Fibroblast of peridontal ligament (primary cell): ENCODE measurements around the gene ZNF581.

Source experiments
- DNase-seq: peaks from one replicate; pipeline ENCODE4 v3.0.0-alpha.2; 2010; ENCODE audit errors: extremely low read depth

The ZNF581 gene

DNA sequence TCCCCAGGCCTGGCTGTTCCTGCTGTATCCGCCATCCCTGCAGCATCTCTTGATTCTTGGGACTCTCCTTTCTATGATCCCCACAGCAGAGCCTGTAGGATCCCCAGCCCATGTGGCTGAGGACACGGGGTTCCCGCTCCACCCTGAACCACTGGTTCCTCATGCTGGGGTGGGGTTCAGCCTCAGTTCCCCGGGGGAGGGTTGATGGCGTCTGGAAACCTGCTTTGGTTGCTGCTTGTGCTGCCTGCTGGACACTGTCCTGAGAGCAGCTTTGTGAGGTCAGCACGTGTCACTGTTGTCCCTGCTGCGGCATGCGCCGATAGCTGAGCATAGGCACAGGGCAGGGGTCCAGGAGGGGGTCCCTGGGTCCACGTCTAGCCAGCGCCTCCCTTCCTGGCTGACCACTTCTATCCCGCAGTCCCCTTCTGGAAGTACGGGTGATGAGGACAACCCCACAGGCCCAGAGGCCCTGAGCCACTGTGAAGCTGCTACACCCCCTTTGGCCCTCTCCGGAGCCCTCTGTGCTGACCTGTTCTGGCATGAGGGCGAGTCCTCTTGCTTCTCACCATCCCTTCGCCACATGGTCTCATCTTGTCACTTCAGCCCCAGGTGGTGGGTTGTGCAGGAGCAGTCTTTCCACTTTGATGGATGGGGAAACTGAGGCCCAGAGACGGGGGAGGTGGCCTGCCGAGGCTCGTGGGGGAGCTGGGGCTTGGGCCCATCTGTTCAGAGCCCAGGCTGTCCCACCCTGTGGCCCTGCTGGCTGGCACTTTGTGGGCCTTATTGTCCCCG is 37.1 kb downstream of the ZNF581 start:
- DNase-seq = no peak

DNA sequence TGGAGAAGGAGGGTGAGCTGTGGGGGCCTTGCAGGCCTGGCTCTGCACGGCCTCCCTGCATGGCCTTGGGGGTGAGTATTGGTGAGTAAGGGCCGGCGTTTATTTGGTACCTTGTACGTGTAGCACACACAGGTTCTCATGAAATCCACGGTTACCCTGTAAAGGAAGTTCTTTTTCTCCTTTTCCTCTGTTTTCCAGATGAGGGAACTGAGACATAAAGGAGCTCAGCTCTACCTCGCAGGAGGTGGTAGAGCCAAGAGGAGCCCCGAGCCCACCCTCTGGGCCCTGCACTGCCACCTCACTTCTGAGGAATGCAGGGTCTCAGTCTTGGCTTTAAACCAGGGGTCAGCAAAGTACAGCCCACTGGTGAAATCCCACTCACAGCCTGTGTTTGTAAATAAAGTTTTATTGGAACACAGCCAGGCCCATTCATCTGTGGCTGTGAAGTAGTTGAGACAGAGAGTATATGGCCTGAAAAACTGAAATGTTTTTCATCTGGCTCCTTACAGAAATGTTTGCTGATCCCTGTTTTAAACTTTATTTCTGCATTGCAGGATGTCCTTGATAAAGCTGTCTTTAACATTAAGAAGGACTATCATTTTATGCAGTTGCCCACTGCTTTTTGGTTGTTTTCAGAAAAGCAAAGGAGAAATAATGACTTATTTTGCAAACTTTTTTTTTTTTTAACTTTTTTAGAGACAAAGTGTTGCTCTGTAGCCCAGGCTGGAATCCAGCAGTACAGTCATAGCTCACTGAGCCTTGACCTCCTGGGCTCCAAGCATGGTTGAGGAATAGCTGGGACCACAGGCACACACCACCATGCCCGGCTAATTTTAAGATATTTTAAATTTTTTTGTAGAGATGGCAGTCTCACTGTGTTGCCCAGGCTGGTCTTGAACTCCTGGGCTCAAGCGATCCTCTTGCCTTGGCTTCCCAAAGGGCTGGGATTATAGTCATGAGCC is 38.0 kb downstream of the ZNF581 start:
- DNase-seq = peak; percentile 28

GRCh38 chr19:55683449-55684261 is 40.2 kb downstream of the ZNF581 start:
- DNase-seq = no peak

DNA sequence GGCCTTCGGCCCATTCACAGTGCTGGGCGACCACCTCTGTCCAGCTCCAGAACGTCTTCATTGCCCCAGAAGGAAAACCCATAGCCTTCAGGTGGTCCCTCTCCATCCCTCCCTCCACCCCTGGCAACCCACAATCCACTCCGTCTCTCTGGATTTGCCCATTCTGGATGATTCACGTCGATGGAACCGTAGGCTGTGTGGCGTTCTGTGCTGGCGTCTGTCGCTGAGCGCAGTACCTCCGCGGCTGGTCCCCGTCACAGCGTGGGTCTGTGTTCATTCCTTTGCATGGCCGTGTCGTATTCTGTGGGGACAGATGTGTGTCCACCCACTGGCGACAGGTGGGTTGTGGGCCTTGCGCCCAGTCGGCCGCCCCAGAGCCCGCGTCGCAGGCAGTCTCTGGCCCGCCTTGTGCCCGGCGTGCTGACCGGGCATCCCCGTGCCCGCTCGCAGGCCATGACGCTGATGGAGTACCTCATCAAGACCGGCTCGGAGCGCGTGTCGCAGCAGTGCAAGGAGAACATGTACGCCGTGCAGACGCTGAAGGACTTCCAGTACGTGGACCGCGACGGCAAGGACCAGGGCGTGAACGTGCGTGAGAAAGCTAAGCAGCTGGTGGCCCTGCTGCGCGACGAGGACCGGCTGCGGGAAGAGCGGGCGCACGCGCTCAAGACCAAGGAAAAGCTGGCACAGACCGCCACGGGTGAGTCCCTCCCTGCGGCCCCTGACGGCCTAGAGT is 41.7 kb downstream of the ZNF581 start:
- DNase-seq = no peak

DNA sequence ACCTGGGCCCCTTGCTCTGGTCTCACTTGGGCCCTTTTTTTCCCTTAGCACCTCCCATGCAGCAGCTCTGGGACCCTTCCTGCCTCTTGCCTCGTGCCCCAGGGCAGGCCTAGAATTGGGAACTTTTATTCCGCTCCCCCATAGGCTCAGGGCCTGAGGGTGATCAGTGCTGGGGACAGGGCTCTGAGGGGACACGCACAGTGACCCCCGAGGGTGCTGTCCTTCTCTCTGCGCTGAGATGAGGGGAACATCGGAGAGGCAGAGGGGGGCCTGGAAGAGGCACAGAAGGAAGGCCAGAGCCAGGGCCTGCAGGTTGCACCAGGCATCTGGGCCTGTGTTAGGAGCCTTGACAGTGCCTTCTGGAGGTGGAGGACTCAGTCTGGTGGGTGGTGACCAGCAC is 42.3 kb downstream of the ZNF581 start:
- no peak for DNase-seq

DNA sequence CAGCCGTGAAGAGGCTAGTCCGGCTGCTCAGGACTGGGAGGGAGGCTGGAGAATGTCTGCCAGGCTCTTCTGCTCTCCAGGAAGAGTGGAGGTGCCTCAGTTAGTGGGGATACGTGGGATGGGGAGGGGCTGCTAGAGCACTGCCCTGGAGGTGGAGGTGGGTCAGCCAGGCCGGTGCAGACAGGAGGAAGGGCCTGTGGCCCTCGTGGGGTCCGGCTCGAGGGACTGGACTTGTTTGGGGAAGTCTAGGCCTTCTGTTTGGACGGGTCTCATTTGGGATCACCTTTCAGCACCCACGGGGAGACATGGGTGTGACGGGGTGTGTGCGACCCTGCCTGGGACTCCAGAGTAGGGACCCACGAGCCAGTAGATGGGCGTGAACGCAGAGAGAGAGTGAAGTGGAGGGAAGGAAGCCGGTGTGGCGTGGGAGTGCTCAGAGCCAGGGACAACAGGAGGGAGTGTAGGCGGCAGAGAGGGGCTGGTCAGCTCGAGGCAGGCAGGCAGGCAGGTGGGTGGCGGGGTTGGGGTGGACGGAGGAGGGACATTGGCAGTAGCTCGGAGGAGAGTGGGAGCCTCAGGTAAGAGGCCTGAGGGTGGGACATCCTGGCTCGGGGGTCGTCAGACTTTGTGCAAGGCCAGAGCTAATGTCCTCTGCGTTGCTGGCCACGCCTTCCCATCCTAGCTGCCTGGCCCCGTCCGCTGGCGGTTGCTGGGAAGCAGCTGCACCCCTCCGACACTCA is 43.0 kb downstream of the ZNF581 start:
- no peak for DNase-seq

GRCh38 chr19:55687281-55688201 is 44.1 kb downstream of the ZNF581 start:
- DNase-seq = no peak

- no peak for DNase-seq
Measured at GRCh38 chr19:55688422-55689218, 45.2 kb downstream of the ZNF581 start.

DNA sequence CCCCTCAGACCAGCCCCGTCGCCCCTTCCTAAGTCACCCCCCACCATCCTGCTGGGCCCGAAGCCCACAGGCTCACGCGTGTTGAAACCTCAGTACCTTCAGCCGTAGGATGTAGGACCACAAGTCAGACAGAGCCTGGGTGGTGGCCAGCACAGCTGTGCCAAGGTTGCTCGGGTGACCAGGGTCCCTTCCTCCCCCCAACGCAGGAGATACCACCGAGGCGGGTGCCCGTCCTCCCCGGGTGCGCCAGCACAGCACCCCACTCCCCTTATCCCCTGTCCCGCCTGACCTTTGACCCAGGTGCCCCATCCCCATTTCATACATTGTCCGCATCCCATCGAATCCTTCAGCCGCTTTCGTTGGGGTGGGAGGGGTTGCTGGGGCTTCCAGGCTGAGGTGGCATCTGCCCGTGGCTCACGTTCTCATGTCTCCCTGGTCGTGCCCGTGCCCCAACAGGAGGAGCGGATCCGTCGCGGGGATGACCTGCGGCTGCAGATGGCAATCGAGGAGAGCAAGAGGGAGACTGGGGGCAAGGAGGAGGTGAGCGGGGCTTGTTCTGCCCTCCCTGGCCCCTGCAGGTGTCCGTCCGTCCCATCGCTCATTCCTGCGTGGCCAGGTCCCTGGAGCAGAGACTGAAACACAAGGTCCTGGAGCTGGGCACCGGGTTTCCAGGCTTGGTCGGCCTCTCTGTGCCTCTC is 46.1 kb downstream of the ZNF581 start:
- DNase-seq = no peak

- no peak for DNase-seq
Measured at GRCh38 chr19:55690109-55690768, 46.8 kb downstream of the ZNF581 start.

DNA sequence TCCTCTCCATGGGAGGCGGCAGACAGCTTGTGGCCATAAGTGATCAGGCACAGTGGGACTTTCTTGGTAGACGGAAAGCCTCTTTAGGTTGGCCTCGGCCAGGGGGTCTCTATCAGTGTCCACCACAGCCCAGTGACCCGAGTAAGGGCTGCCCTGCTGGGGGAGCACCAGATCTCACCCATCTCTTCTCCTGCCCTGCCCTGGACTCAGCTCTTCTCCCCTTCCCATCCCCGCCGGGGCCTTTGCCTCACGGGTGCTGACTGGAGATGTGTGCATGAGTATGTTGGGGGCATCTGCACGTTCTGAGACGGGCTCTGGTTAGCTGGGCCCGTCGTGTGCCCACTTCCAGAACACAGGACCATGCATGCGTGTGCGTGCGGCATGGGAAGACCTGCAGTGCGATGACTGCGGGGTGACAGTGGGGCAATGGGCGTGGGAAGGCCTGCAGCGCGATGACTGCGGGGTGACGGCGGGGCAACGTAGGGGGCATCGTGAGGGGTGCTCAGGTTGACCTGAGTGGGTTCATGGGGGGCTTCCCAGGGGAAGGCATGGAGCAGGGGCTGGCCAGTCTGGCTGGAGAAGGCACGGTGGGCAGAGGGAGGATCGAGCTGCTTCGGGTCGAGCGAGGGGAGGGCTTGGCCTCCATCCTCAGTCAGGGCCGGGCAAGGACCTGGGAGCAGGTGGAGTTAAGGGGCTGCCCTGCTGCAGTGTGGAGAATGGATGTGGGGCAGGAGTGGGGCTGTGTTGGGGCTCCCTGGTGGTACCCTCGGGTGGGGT is 47.5 kb downstream of the ZNF581 start:
- no peak for DNase-seq

DNA sequence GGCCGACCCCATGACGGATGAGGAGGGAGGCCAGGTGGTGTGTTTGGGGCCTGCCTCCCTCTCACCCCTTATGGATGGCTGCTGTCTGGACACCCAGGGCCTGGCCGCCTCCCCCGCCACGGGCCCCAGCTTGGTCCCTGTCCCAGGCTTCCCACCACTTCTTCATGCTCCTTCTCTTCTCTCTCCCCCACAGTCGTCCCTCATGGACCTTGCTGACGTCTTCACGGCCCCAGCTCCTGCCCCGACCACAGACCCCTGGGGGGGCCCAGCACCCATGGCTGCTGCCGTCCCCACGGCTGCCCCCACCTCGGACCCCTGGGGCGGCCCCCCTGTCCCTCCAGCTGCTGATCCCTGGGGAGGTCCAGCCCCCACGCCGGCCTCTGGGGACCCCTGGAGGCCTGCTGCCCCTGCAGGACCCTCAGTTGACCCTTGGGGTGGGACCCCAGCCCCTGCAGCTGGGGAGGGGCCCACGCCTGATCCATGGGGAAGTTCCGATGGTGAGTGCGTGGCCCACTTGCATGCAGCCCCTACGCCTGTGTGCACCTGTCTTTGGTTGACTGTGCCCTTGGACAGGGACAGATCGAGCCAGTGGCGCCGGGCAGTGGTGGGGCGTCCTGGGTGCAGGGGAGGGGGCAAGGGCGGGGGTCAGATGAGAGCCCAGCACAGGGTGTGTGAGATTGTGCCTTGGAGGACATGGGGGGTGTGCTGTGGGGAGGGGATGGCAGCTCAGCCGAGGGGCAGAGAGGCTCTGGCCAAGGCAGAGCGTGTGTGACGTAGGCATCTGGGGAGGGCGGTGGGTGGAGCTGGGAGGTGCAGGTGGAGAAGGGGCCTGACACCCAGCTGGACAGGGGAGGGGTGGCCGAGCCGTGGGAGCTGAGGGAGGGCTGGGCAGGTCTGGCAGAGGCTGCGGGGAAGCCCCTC is 48.4 kb downstream of the ZNF581 start:
- DNase-seq = no peak

- DNase-seq = no peak
Measured at GRCh38 chr19:55692681-55693081, 49.2 kb downstream of the ZNF581 start.

GRCh38 chr19:55693336-55693974 is 50.0 kb downstream of the ZNF581 start:
- DNase-seq = no peak

- DNase-seq = no peak
Measured at GRCh38 chr19:55694241-55694655, 50.8 kb downstream of the ZNF581 start.
